Spleen (tissue), 11 donors: Measurements from ENCODE around the gene LRCH3. TPM values are rescaled to one million over a fixed set of nuclear protein-coding genes. Genes with fewer than 3 reads are reported as not detected.

Experiments
- DNase-seq: peaks from one replicate; pipeline ENCODE4 v3.0.0-alpha.2; 2020
- H3K27ac ChIP-seq, 8 donors: fragments of 200-600 bp; sonication (generic) in 7 of 8; 1 replicate in 4 of 8; 2 replicates in 4 of 8; pipeline versions ENCODE4 v1.5.0 to v1.8.0; 2016 to 2021; ENCODE audit warnings: inconsistent platforms in 4 of 8, mild to moderate bottlenecking in 4 of 8, moderate library complexity in 1 of 8
- H3K27me3 ChIP-seq, 7 donors: fragments of 200-600 bp; sonication (generic) in 6 of 7; replicated peaks in 1 of 7; 1 replicate in 4 of 7; 2 replicates in 3 of 7; pipeline versions ENCODE4 v1.5.0 to v1.8.0; 2016 to 2021; ENCODE audit warnings: inconsistent platforms in 3 of 7, mild to moderate bottlenecking in 1 of 7
- H3K36me3 ChIP-seq, 6 donors: fragments of 200-600 bp; sonication (generic) in 5 of 6; 1 replicate in 4 of 6; 2 replicates in 2 of 6; pipeline versions ENCODE4 v1.5.0 to v1.8.0; 2016 to 2021; ENCODE audit warnings: inconsistent platforms in 2 of 6
- H3K4me1 ChIP-seq, 6 donors: fragments of 200-600 bp; sonication (generic) in 5 of 6; 1 replicate in 3 of 6; 2 replicates in 3 of 6; pipeline versions ENCODE4 v1.5.0 to v1.8.0; 2016 to 2021; ENCODE audit warnings: inconsistent platforms in 3 of 6
- H3K4me3 ChIP-seq, 8 donors: fragments of 200-600 bp; sonication (generic) in 7 of 8; 1 replicate in 4 of 8; 2 replicates in 4 of 8; pipeline versions ENCODE4 v1.5.0 to v1.8.0; 2016 to 2021; ENCODE audit warnings: inconsistent platforms in 4 of 8, mild to moderate bottlenecking in 4 of 8, moderate library complexity in 2 of 8
- H3K9me3 ChIP-seq, 8 donors: fragments of 200-600 bp; sonication (generic) in 7 of 8; 1 replicate in 4 of 8; 2 replicates in 4 of 8; pipeline versions ENCODE4 v1.5.0 to v1.8.0; 2016 to 2021; ENCODE audit warnings: inconsistent platforms in 4 of 8
- POLR2A ChIP-seq, 3 donors: fragments of 450-650 bp; IDR thresholded peaks; one replicate each; pipeline ENCODE4 v1.5.1; 2017; ENCODE audit warnings: antibody characterized with exemption in 3 of 3, mild to moderate bottlenecking in 1 of 3
- POLR2AphosphoS5 ChIP-seq, 3 donors: sonication (generic); formaldehyde crosslinking; IDR thresholded peaks; one replicate each; pipeline ENCODE4 v1.5.1; 2017; ENCODE audit warnings: antibody characterized with exemption in 3 of 3
- WGBS, 5 donors: extraction: QIAGEN DNeasy Blood & Tissue Kit in 3 of 5; methylation state at CpG; one replicate each; pipeline versions ENCODE4 v1.1.5 to v1.1.7; 2013 to 2018; 5-methylcytosine and 5-hydroxymethylcytosine counted together
- intact Hi-C: fragments of 100-400 bp; cut with DNase I; formaldehyde crosslinking; loops from one replicate; pipeline ENCODE4 v1.15.0; 2023; ENCODE audit warnings: low total_unique reads
- polyA plus RNA-seq, 3 donors: library from polyadenylated mRNA; stranded (reverse); fragments of 200-250 nt; gene quantifications; one replicate each; pipeline ENCODE4 v1.2.1, GENCODE V29; 2013
- total RNA-seq, 7 donors: library from RNA; depleted of rRNA in 3 of 7; stranded (reverse); fragments of >200 nt in 3 of 7; fragmentation: NEBNext Ultra II Directional in 4 of 7; extraction: Animal tissue kit (Norgen Biotek cat#: 25700) in 4 of 7; gene quantifications; one replicate each; pipeline versions ENCODE4 v1.1.0 to v1.2.1, GENCODE V29; 2016 to 2021
- TF ChIP-seq, protein P1 (sequence below), 11 experiments: fragments of 200-600 bp in 7 of 11; fragments of 450-650 bp in 4 of 11; sonication (generic) in 4 of 11; IDR thresholded peaks in 8 of 11; conservative IDR thresholded peaks in 3 of 11; 1 replicate in 7 of 11; 2 replicates in 4 of 11; pipeline versions ENCODE4 v1.4.0 to v1.8.0; 2016 to 2021; ENCODE audit warnings: antibody characterized with exemption in 11 of 11, inconsistent platforms in 4 of 11, mild to moderate bottlenecking in 1 of 11
- donor health status: healthy with polysubstance abuse.
- donor health status: DM: no; HTN: no; CAD: no; lungs with moderate emphysema.
- donor health status: DM: no; HTN: no; CAD: no.
- donor health status: Bipolar disorder and iron deficiency.
- donor health status: healthy.
- donor health status: DM: no; HTN: no; CAD: no.
- donor health status: DM: yes; HTN: yes; CAD: no.

Gene LRCH3
- total and polyA plus RNA-seq, 10 donors: 7.7 to 86.2 (median 67.0) TPM

DNA sequence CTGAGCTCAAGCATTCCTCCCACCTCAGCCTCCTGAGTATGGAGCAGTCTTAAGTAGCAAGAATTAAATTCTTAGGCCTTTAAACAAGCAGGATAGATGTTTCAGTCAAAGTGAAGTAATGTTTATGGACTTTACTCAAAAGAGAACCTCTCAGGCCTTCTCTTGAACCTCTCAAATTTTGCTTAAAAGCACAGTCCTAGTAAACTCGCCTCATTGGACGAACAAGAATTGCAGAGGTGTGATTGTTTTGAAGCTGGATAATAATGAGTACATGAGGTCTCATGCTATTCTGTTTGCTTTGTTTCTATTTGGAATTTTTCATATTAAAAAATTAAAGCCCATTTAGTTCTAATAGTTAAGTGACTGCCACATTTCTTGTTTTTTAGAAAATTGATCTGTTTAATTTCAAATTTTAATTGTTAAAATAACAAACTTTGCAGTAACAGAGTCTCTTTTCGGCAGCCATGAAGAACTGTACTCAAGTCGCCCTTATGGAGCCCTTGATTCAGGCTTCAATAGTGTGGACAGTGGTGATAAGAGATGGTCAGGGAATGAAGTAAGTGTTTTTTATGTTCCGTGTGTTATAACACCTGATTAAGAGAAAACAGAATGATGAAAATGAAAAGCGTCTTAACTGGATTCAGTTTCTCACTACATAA lies 39.4 kb downstream of the LRCH3 start:
- Histone ChIP-seq H3K4me3 (no peak overlapping the region), H3K27me3 (no peaks in the 10 kb centered on the region), H3K9me3 (no peaks in the 10 kb centered on the region), H3K4me1 (peaks cover 0 to 9% (median 0%) of the 10 kb centered on the region in 6 donors), H3K36me3 (peaks cover 0 to 99% (median 73%) of the 10 kb centered on the region in 6 donors), H3K27ac (no peak overlapping the region)
- 78 to 89% (median 81%) methylated on average over 6 of the region's 6 CpGs for WGBS, 5 donors
- no peak for DNase-seq
- intact Hi-C loops: no loop called here
- TF ChIP-seq, protein P1, sequence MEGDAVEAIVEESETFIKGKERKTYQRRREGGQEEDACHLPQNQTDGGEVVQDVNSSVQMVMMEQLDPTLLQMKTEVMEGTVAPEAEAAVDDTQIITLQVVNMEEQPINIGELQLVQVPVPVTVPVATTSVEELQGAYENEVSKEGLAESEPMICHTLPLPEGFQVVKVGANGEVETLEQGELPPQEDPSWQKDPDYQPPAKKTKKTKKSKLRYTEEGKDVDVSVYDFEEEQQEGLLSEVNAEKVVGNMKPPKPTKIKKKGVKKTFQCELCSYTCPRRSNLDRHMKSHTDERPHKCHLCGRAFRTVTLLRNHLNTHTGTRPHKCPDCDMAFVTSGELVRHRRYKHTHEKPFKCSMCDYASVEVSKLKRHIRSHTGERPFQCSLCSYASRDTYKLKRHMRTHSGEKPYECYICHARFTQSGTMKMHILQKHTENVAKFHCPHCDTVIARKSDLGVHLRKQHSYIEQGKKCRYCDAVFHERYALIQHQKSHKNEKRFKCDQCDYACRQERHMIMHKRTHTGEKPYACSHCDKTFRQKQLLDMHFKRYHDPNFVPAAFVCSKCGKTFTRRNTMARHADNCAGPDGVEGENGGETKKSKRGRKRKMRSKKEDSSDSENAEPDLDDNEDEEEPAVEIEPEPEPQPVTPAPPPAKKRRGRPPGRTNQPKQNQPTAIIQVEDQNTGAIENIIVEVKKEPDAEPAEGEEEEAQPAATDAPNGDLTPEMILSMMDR (IDR thresholded peaks at IDR 0.05 in 8 of 11, conservative IDR thresholded peaks at IDR 0.05 in 3 of 11): no peak
- TF ChIP-seq POLR2AphosphoS5 (IDR thresholded peaks at IDR 0.05) (no peak), POLR2A (IDR thresholded peaks at IDR 0.05) (no peak)

DNA sequence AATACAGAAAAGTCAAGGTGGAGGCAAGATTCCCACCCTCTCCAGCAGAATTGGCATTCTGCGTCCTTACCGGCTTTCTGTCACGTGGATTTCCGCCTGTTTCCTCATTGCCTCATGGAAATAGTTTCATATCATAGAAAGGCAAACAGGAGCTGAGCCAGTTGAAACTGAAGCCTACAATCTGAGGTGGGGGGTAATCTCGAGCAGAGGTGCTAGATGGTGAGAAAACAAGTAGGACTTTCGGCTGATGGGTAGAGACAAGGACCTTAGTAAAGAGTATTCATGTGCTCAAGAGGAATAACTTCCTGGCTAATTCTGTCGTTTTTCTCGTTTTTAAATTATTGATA lies 39.9 kb downstream of the LRCH3 start:
- intact Hi-C loops: no loop called here
- no peaks in the 10 kb centered on the region for H3K27me3 ChIP-seq
- H3K4me1 ChIP-seq: peaks cover 0 to 9% (median 0%) of the 10 kb centered on the region in 6 donors
- peaks cover 0 to 100% (median 75%) of the 10 kb centered on the region in 6 donors for H3K36me3 ChIP-seq
- no peak for DNase-seq
- WGBS, 5 donors: 95 to 98% (median 96%) methylated on average over 8 of the region's 8 CpGs
- no peaks in the 10 kb centered on the region for H3K9me3 ChIP-seq
- H3K4me3 ChIP-seq: no peak overlapping the region
- TF ChIP-seq POLR2A (IDR thresholded peaks at IDR 0.05): no peak
- no peak for TF ChIP-seq POLR2AphosphoS5 (IDR thresholded peaks at IDR 0.05)
- TF ChIP-seq, protein P1 (IDR thresholded peaks at IDR 0.05 in 8 of 11, conservative IDR thresholded peaks at IDR 0.05 in 3 of 11): no peak
- no peak overlapping the region for H3K27ac ChIP-seq

DNA sequence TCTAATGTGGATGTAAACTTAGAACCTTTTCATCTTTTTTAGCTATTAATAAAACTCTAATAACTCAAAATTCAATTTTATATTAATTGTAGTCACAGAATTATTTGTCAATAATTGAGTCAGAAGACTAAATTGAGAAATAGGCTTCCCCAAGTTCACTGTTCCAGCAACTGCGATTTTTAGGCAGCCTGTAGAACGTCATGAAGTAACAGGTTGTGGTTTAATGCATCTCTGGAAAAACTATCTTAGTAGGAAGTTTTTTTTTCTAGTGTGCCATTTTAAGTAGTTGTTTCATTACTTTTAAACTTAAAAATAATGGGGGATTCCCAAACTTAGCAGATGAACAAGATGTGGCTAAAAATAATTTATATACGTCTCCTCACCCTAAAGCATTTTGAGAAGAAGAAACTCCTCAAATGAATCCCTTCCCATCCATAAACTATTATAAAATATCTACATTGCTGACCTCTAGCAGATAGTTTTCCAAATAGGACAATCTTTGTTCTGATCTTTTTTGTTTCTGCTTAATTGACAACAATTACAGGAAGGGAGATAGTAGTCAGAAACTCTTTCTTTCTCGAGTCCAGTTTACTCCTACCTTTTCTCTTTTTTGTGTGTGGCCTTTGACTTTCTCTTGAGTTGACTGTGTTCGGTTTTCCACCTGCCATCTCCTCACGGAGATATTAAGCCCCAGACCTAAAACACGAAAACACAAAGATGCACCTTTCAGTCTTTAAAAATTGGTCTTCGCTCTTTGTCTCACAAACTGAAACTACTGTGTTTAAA lies 43.1 kb downstream of the LRCH3 start:
- Histone ChIP-seq H3K36me3 (peaks cover 0 to 100% (median 71%) of the 10 kb centered on the region in 6 donors), H3K27ac (no peak overlapping the region), H3K4me1 (peaks cover 0 to 9% (median 0%) of the 10 kb centered on the region in 6 donors), H3K4me3 (no peak overlapping the region), H3K9me3 (no peaks in the 10 kb centered on the region), H3K27me3 (no peaks in the 10 kb centered on the region)
- TF ChIP-seq POLR2A (IDR thresholded peaks at IDR 0.05) (no peak), POLR2AphosphoS5 (IDR thresholded peaks at IDR 0.05) (no peak)
- TF ChIP-seq, protein P1 (IDR thresholded peaks at IDR 0.05 in 8 of 11, conservative IDR thresholded peaks at IDR 0.05 in 3 of 11): no peak
- 70 to 82% (median 74%) methylated on average over 8 of the region's 8 CpGs for WGBS, 5 donors
- intact Hi-C loops: no loop called here
- no peak for DNase-seq

DNA sequence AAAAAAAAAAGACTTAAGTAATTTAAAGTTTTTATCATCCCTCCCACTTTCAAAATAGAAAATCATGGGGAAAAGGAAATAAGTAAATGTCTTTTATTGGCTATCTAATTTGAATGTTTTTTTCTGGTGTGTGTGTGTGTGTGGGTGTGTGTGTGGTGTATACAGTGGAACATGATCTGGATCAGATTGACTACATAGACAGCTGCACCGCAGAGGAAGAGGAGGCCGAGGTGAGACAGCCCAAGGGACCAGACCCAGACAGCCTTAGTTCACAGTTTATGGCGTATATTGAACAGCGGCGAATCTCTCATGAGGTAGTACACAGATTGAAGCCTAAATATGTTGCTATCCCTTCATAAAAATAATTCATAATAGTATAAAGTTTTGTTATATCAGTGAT lies 44.5 kb downstream of the LRCH3 start:
- Histone ChIP-seq H3K4me3 (no peak overlapping the region), H3K27ac (no peak overlapping the region), H3K4me1 (peaks cover 0 to 9% (median 0%) of the 10 kb centered on the region in 6 donors), H3K36me3 (peaks cover 0 to 100% (median 74%) of the 10 kb centered on the region in 6 donors), H3K27me3 (no peaks in the 10 kb centered on the region), H3K9me3 (no peaks in the 10 kb centered on the region)
- no peak for DNase-seq
- TF ChIP-seq POLR2A (IDR thresholded peaks at IDR 0.05) (no peak), POLR2AphosphoS5 (IDR thresholded peaks at IDR 0.05) (no peak)
- TF ChIP-seq, protein P1 (IDR thresholded peaks at IDR 0.05 in 8 of 11, conservative IDR thresholded peaks at IDR 0.05 in 3 of 11): no peak
- WGBS, 5 donors: 72 to 92% (median 85%) methylated on average over 5 of the region's 5 CpGs
- intact Hi-C loops: no loop called here
